HEK293T (cell line): ENCODE results near the gene LSR.

Experiments
- ARNT ChIP-seq: fragments of 450-650 bp; IDR thresholded peaks from 2 replicates; pipeline ENCODE4 v1.6.1; 2017; ENCODE audit warnings: mild to moderate bottlenecking
- BHLHE40 ChIP-seq: fragments of 450-650 bp; IDR thresholded peaks from 2 replicates; pipeline ENCODE4 v1.6.1; 2016; ENCODE audit warnings: mild to moderate bottlenecking, moderate library complexity, borderline replicate concordance
- CTBP1 ChIP-seq: fragments of 450-650 bp; IDR thresholded peaks from 2 replicates; pipeline ENCODE4 v1.6.1; 2016; ENCODE audit warnings: borderline replicate concordance
- ELF4 ChIP-seq: fragments of 450-650 bp; IDR thresholded peaks from 2 replicates; pipeline ENCODE4 v1.6.1; 2017; ENCODE audit warnings: antibody characterized with exemption
- FOXA1 ChIP-seq: fragments of 450-650 bp; IDR thresholded peaks from 2 replicates; pipeline ENCODE4 v1.6.1; 2016; ENCODE audit warnings: mild to moderate bottlenecking
- FOXM1 ChIP-seq: fragments of 450-650 bp; IDR thresholded peaks from 2 replicates; pipeline ENCODE4 v1.6.1; 2017; ENCODE audit warnings: mild to moderate bottlenecking, borderline replicate concordance
- HDGF ChIP-seq: fragments of 450-650 bp; IDR thresholded peaks from 2 replicates; pipeline ENCODE4 v1.6.1; 2017; ENCODE audit warnings: antibody characterized with exemption, borderline replicate concordance
- LEF1 ChIP-seq: fragments of 450-650 bp; IDR thresholded peaks from 2 replicates; pipeline ENCODE4 v1.6.1; 2017; ENCODE audit warnings: mild to moderate bottlenecking, borderline replicate concordance
- SP1 ChIP-seq: fragments of 450-650 bp; IDR thresholded peaks from 2 replicates; pipeline ENCODE4 v1.6.1; 2017
- SUZ12 ChIP-seq: fragments of 450-650 bp; IDR thresholded peaks from 2 replicates; pipeline ENCODE4 v1.6.1; 2016; ENCODE audit warnings: mild to moderate bottlenecking
- TARDBP ChIP-seq: fragments of 450-650 bp; IDR thresholded peaks from 2 replicates; pipeline ENCODE4 v1.6.1; 2016
- ZNF384 ChIP-seq: fragments of 450-650 bp; IDR thresholded peaks from 2 replicates; pipeline ENCODE4 v1.6.1; 2016

- TF ChIP-seq FOXM1: no peak
- no peak for TF ChIP-seq FOXA1
- TF ChIP-seq SUZ12: no peak
- no peak for TF ChIP-seq ELF4
- no peak for TF ChIP-seq LEF1
- TF ChIP-seq ARNT: no peak
- TF ChIP-seq ZNF384: no peak
- TF ChIP-seq HDGF: no peak
- no peak for TF ChIP-seq TARDBP
- TF ChIP-seq BHLHE40: no peak
- TF ChIP-seq SP1: no peak
- no peak for TF ChIP-seq CTBP1
These were observed 15.9 kb upstream of the LSR start for GRCh38 chr19:35232912-35233311.
